Esophagus squamous epithelium (tissue), 4 donors: Measurements from ENCODE around the gene RPL3.

Source experiments
- CTCF ChIP-seq, 6 experiments: fragments of 450-650 bp in 4 of 6; fragments of 200-600 bp in 2 of 6; sonication (generic) in 2 of 6; IDR thresholded peaks; one replicate each; pipeline ENCODE4 v1.5.1; 2016 to 2019; ENCODE audit warnings: antibody characterized with exemption in 6 of 6, mild to moderate bottlenecking in 4 of 6, moderate library complexity in 4 of 6
- POLR2A ChIP-seq, 4 donors: fragments of 450-650 bp; IDR thresholded peaks; one replicate each; pipeline ENCODE4 v1.6.1; 2017; ENCODE audit warnings: antibody characterized with exemption in 4 of 4, mild to moderate bottlenecking in 4 of 4, moderate library complexity in 3 of 4

GRCh38 chr22:39268645-39269044, 50.8 kb downstream of the RPL3 start:
- TF ChIP-seq CTCF (IDR thresholded peaks at IDR 0.05) (no peak), POLR2A (IDR thresholded peaks at IDR 0.05) (no peak)
